Sigmoid colon (tissue), 7 donors: ENCODE data around the gene FLNB. TPM values are rescaled to one million over a fixed set of nuclear protein-coding genes. Genes with fewer than 3 reads are reported as not detected.
"Not testable (repeated sequence)": the region's sequence is repeated elsewhere in the genome, so short reads cannot be mapped to it uniquely, and the experiment has no call there.

Experiments used
- DNase-seq: peaks from one replicate; pipeline ENCODE4 v3.0.0-alpha.2; 2019
- H3K27ac ChIP-seq, 4 donors: fragments of 200-600 bp; sonication (generic); one replicate each; pipeline ENCODE4 v1.5.1; 2016 to 2019; ENCODE audit warnings: mild to moderate bottlenecking in 1 of 4
- H3K27me3 ChIP-seq, 3 donors: fragments of 200-600 bp; sonication (generic); one replicate each; pipeline ENCODE4 v1.5.1; 2019; ENCODE audit warnings: mild to moderate bottlenecking in 1 of 3
- H3K36me3 ChIP-seq, 4 donors: fragments of 200-600 bp; sonication (generic); one replicate each; pipeline ENCODE4 v1.5.1; 2016 to 2019
- H3K4me1 ChIP-seq, 4 donors: fragments of 200-600 bp; sonication (generic); one replicate each; pipeline ENCODE4 v1.5.1; 2017 to 2019
- H3K4me3 ChIP-seq, 4 donors: fragments of 200-600 bp; sonication (generic); one replicate each; pipeline ENCODE4 v1.5.1; 2017 to 2019; ENCODE audit warnings: mild to moderate bottlenecking in 2 of 4, moderate library complexity in 1 of 4
- H3K9me3 ChIP-seq, 4 donors: fragments of 200-600 bp in 3 of 4; sonication (generic) in 3 of 4; one replicate each; pipeline versions ENCODE4 v1.5.1 to v1.6.1; 2013 to 2019
- EP300 ChIP-seq, 4 donors: sonication (generic); formaldehyde crosslinking; IDR thresholded peaks; one replicate each; pipeline ENCODE4 v1.6.1; 2017; ENCODE audit warnings: antibody characterized with exemption in 4 of 4
- POLR2A ChIP-seq, 2 donors: fragments of 450-650 bp; IDR thresholded peaks; one replicate each; pipeline ENCODE4 v1.6.1; 2016; ENCODE audit warnings: antibody characterized with exemption in 2 of 2, mild to moderate bottlenecking in 2 of 2, moderate library complexity in 2 of 2
- POLR2AphosphoS5 ChIP-seq, 4 donors: sonication (generic); formaldehyde crosslinking; IDR thresholded peaks; one replicate each; pipeline ENCODE4 v1.6.1; 2017; ENCODE audit warnings: antibody characterized with exemption in 4 of 4
- WGBS, 2 donors: extraction: QIAGEN DNeasy Blood & Tissue Kit; methylation state at CpG; one replicate each; pipeline ENCODE4 v1.1.7; 2013; 5-methylcytosine and 5-hydroxymethylcytosine counted together
- intact Hi-C: fragments of 100-400 bp; cut with DNase I; formaldehyde crosslinking; loops from one replicate; pipeline ENCODE4 v1.15.1; 2023
- polyA plus RNA-seq, 3 donors: library from polyadenylated mRNA; stranded (reverse); fragments of 200-250 nt; gene quantifications; one replicate each; pipeline ENCODE4 v1.2.3, GENCODE V29; 2013
- total RNA-seq, 4 donors: library from RNA; depleted of rRNA; stranded (reverse); fragments of >200 nt; gene quantifications; one replicate each; pipeline ENCODE4 v1.1.0, GENCODE V29; 2016
- TF ChIP-seq, protein P1 (sequence below), 4 experiments: fragments of 450-650 bp in 3 of 4; fragments of 200-600 bp in 1 of 4; IDR thresholded peaks; one replicate each; pipeline ENCODE4 v1.5.1; 2016 to 2019; ENCODE audit warnings: antibody characterized with exemption in 4 of 4, mild to moderate bottlenecking in 3 of 4, moderate library complexity in 2 of 4
- donor health status: healthy with polysubstance abuse.
- donor health status: Bipolar disorder and iron deficiency.
- donor health status: healthy.

FLNB gene
- total and polyA plus RNA-seq, 7 donors, result 51.7 to 277 (median 109) TPM

DNA sequence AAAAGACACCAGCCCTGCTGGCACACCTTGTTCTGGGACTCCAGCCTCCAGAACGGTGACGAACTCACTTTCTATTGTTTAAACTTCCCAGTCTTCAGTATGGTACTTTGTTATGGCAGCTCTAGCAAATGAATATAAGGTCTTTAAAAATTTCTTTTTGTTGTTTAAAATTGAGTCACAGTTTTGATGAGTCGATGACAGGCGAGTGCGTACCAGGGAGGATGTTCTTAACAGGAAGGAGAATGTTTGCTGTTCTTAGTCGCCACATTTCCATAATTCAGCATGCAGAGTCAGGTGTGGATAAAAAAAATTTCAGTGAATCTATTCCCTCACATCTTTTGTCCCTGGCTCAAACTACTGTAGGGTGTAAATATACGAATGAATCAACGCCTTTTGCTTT lies 190.1 kb downstream of the FLNB start:
- H3K4me1 ChIP-seq, result no peaks in the 10 kb centered on the region
- DNase-seq, result no peak
- no peaks in the 10 kb centered on the region for H3K36me3 ChIP-seq
- TF ChIP-seq POLR2A (IDR thresholded peaks at IDR 0.05) (no peak), POLR2AphosphoS5 (IDR thresholded peaks at IDR 0.05) (no peak), EP300 (IDR thresholded peaks at IDR 0.05) (no peak)
- TF ChIP-seq, protein P1, sequence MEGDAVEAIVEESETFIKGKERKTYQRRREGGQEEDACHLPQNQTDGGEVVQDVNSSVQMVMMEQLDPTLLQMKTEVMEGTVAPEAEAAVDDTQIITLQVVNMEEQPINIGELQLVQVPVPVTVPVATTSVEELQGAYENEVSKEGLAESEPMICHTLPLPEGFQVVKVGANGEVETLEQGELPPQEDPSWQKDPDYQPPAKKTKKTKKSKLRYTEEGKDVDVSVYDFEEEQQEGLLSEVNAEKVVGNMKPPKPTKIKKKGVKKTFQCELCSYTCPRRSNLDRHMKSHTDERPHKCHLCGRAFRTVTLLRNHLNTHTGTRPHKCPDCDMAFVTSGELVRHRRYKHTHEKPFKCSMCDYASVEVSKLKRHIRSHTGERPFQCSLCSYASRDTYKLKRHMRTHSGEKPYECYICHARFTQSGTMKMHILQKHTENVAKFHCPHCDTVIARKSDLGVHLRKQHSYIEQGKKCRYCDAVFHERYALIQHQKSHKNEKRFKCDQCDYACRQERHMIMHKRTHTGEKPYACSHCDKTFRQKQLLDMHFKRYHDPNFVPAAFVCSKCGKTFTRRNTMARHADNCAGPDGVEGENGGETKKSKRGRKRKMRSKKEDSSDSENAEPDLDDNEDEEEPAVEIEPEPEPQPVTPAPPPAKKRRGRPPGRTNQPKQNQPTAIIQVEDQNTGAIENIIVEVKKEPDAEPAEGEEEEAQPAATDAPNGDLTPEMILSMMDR (IDR thresholded peaks at IDR 0.05), result no peak
- no peak overlapping the region for H3K4me3 ChIP-seq
- H3K27ac ChIP-seq, result peak overlapping the region in 1 of 4 donors; percentile 34
- intact Hi-C loops, result no loop called here
- H3K27me3 ChIP-seq, result no peaks in the 10 kb centered on the region
- no peaks in the 10 kb centered on the region for H3K9me3 ChIP-seq
- WGBS, 2 donors, result 85 to 91% methylated on average over 8 of the region's 8 CpGs

GRCh38 chr3:58198804-58199203 lies 190.6 kb downstream of the FLNB start:
- no peak for DNase-seq
- H3K4me3 ChIP-seq, result no peak overlapping the region
- intact Hi-C loops, result no loop called here
- H3K27ac ChIP-seq, result peak overlapping the region in 1 of 4 donors; percentile 34
- TF ChIP-seq POLR2A (IDR thresholded peaks at IDR 0.05) (no peak), POLR2AphosphoS5 (IDR thresholded peaks at IDR 0.05) (no peak), EP300 (IDR thresholded peaks at IDR 0.05) (no peak)
- TF ChIP-seq, protein P1 (IDR thresholded peaks at IDR 0.05), result no peak
- no peaks in the 10 kb centered on the region for H3K4me1 ChIP-seq
- H3K9me3 ChIP-seq, result no peaks in the 10 kb centered on the region
- H3K27me3 ChIP-seq, result no peaks in the 10 kb centered on the region
- no peaks in the 10 kb centered on the region for H3K36me3 ChIP-seq

DNA sequence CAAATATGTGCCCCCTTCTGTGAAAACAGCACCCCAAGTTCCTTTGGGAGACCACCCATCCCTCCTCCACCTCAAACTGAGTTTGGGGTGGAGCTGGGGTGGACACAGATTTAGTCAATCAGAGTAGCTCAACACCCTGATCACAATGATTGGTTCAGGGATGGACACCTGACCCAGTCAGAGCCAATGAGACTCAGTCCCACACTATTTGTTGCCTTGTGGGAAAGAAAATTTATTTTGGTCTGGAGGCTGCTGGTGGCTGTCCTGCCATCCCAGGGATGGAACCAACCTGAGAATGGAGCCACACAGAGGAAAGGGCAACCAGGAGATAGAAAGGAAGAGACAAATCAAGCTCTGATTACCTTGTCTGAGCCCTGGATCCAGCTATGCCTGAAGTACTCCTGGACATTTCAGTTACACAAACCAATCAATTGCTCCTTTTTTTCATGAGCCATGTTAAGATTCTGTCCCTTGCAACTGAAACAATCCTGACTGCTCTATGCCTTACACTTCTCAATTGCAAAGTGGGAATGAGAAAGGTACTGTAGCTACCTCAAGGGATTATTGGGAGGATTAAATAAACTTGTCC lies 192.0 kb downstream of the FLNB start:
- H3K9me3 ChIP-seq, result no peaks in the 10 kb centered on the region
- H3K36me3 ChIP-seq, result no peaks in the 10 kb centered on the region
- TF ChIP-seq, protein P1 (IDR thresholded peaks at IDR 0.05), result no peak
- TF ChIP-seq POLR2AphosphoS5 (IDR thresholded peaks at IDR 0.05) (no peak), POLR2A (IDR thresholded peaks at IDR 0.05) (no peak), EP300 (IDR thresholded peaks at IDR 0.05) (no peak)
- intact Hi-C loops, result no loop called here
- no peaks in the 10 kb centered on the region for H3K27me3 ChIP-seq
- no peaks in the 10 kb centered on the region for H3K4me1 ChIP-seq
- H3K27ac ChIP-seq, result no peak overlapping the region
- H3K4me3 ChIP-seq, result no peak overlapping the region
- DNase-seq, result no peak

DNA sequence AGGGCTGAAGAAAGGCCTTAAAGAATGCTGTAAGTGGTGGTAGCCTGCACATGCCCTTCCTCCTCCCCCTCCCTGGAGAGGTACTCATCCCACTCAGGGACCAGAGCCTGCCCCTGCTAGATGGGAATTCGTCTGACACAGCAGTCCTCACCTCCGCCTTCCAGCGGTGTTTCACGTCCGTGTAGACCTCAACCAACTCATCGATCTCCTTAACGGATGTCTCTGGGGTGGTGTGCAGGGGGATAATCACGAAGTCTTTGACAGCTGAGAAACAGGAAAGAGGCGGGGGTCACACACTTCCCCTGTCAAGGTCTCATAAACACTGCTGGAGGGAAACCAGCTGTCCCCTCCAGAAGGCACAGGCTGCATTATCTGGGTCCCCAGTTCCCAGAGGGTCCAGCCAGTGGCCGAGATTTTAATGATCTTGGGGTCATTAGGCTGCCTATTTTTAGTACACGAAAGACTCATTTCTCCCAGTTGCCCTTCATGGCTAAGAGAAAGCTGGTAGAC lies 192.7 kb downstream of the FLNB start:
- TF ChIP-seq POLR2AphosphoS5 (IDR thresholded peaks at IDR 0.05) (no peak), POLR2A (IDR thresholded peaks at IDR 0.05) (no peak), EP300 (IDR thresholded peaks at IDR 0.05) (no peak)
- TF ChIP-seq, protein P1 (IDR thresholded peaks at IDR 0.05), result no peak
- H3K36me3 ChIP-seq, result no peaks in the 10 kb centered on the region
- WGBS, 2 donors, result 35 to 78% methylated on average over 11 of the region's 11 CpGs
- intact Hi-C loops, result no loop called here
- H3K4me1 ChIP-seq, result no peaks in the 10 kb centered on the region
- H3K27ac ChIP-seq, result no peak overlapping the region
- no peak for DNase-seq
- H3K4me3 ChIP-seq, result no peak overlapping the region
- H3K27me3 ChIP-seq, result no peaks in the 10 kb centered on the region
- no peaks in the 10 kb centered on the region for H3K9me3 ChIP-seq

DNA sequence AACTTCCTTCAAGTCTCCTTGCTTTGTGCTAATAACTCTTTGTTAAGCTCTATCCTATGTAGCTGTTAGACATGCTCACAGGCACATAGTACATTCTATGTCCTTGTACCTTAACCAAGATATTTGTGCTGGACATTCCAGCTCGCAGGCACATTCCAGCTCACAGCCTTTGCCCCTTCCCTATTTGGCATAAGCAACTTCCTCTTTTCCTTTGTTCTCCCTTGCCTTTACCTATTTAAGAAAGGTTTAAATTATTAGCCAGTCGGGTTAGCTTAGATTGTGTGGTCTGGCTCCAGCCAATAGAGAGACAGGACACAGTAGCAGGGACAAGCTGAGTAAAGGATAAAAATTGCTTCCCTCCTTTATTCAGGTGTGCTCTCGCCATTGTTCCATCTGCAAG lies 193.2 kb downstream of the FLNB start:
- intact Hi-C loops, H3K27ac ChIP-seq, H3K27me3 ChIP-seq, H3K4me1 ChIP-seq, H3K4me3 ChIP-seq, H3K9me3 ChIP-seq, H3K36me3 ChIP-seq, DNase-seq: not testable (repeated sequence)
- WGBS, 2 donors, result 58 to 72% methylated on average over 3 of the region's 3 CpGs
